ENCODE measurements around the gene NUTM2D.
"Not testable (repeated sequence)": the region's sequence is repeated elsewhere in the genome, so short reads cannot be mapped to it uniquely, and the experiment has no call there.

Gene NUTM2D

GRCh38 chr10:87357444-87357843, at the start of gene NUTM2D:
Gene NUTM2D, plus strand, starts transcription at chr10:87357744. Its CDS starts 522 bp downstream, at chr10:87358266.
- not testable (repeated sequence) for DNase-seq

GRCh38 chr10:87308702-87309101, 48.8 kb upstream of the NUTM2D start:
- DNase-seq = not testable (repeated sequence)

GRCh38 chr10:87309657-87310056, 47.9 kb upstream of the NUTM2D start:
- not testable (repeated sequence) for DNase-seq

- not testable (repeated sequence) for DNase-seq
Observed at GRCh38 chr10:87311521-87311920, 46.0 kb upstream of the NUTM2D start.

- not testable (repeated sequence) for DNase-seq
Observed at GRCh38 chr10:87313649-87314359, 43.7 kb upstream of the NUTM2D start.

- DNase-seq = not testable (repeated sequence)
Observed at GRCh38 chr10:87314360-87314973, 43.1 kb upstream of the NUTM2D start.

- DNase-seq = not testable (repeated sequence)
Observed at GRCh38 chr10:87321505-87321904, 36.0 kb upstream of the NUTM2D start.

- not testable (repeated sequence) for DNase-seq
Observed at GRCh38 chr10:87324559-87324958, 33.0 kb upstream of the NUTM2D start.

- DNase-seq = not testable (repeated sequence)
Observed at GRCh38 chr10:87327958-87328357, 29.6 kb upstream of the NUTM2D start.

GRCh38 chr10:87329131-87329530, 28.4 kb upstream of the NUTM2D start:
- not testable (repeated sequence) for DNase-seq

GRCh38 chr10:87332687-87333086, 24.9 kb upstream of the NUTM2D start:
- not testable (repeated sequence) for DNase-seq

GRCh38 chr10:87340411-87340810, 17.1 kb upstream of the NUTM2D start:
- not testable (repeated sequence) for DNase-seq

- DNase-seq = not testable (repeated sequence)
Observed at GRCh38 chr10:87341546-87342142, 15.9 kb upstream of the NUTM2D start.

- DNase-seq = peak; percentile 94
Observed at GRCh38 chr10:87342249-87342710, 15.3 kb upstream of the NUTM2D start.

GRCh38 chr10:87342711-87343258, 14.8 kb upstream of the NUTM2D start:
- DNase-seq = peak; percentile 84

- DNase-seq = peak; percentile 26
Observed at GRCh38 chr10:87345743-87346142, 11.8 kb upstream of the NUTM2D start.

GRCh38 chr10:87350161-87350560, 7.4 kb upstream of the NUTM2D start:
- DNase-seq = not testable (repeated sequence)

- not testable (repeated sequence) for DNase-seq
Observed at GRCh38 chr10:87352825-87353224, 4.7 kb upstream of the NUTM2D start.

GRCh38 chr10:87355110-87355509, 2.4 kb upstream of the NUTM2D start:
- not testable (repeated sequence) for DNase-seq

- not testable (repeated sequence) for DNase-seq
Observed at GRCh38 chr10:87358159-87358558, 615 bp downstream of the NUTM2D start.

GRCh38 chr10:87369514-87370112, 12.1 kb downstream of the NUTM2D start:
- not testable (repeated sequence) for DNase-seq

GRCh38 chr10:87374091-87374490, 16.5 kb downstream of the NUTM2D start:
- not testable (repeated sequence) for DNase-seq

GRCh38 chr10:87379115-87379514, 21.6 kb downstream of the NUTM2D start:
- DNase-seq = peak; percentile 11
